PC-9 (cell line): Measurements from ENCODE around the gene OBSCN. TPM values are rescaled to one million over a fixed set of nuclear protein-coding genes. Genes with fewer than 3 reads are reported as not detected.

Experiments used
- BruUV-seq: library from RNA; stranded (reverse); fragments of 400-500 nt; replicated peaks from 2 replicates; lab custom pipeline; 2021; lab: Mats Ljungman, UMichigan
- CTCF ChIA-PET: fragments of 300-600 bp; sonication (Branson Sonifier 250); formaldehyde crosslinking; loops from one replicate; lab custom pipeline; 2022; ENCODE audit warnings: antibody characterized with exemption; lab: Charles Lee
- POLR2A ChIA-PET: fragments of 300-600 bp; sonication (Branson Sonifier 250); formaldehyde crosslinking; loops from one replicate; lab custom pipeline; 2022; ENCODE audit warnings: antibody characterized with exemption; ENCODE audit not compliant: unreplicated experiment; lab: Charles Lee
- DNase-seq, 2 experiments: peaks; one replicate each; pipeline versions ENCODE4 v3.0.0 to v3.0.0-alpha.2; 2015 to 2022; ENCODE audit warnings: mixed read lengths in 1 of 2
- H2AFZ ChIP-seq: fragments of 200-600 bp; sonication (generic); 2 replicates; pipeline ENCODE4 v1.8.1; 2017; ENCODE audit warnings: antibody characterized with exemption
- H3F3A ChIP-seq: fragments of 200-600 bp; sonication (generic); 2 replicates; pipeline ENCODE4 v1.8.1; 2017; ENCODE audit warnings: antibody characterized with exemption, mild to moderate bottlenecking, low read depth; ENCODE audit not compliant: insufficient read depth
- H3K27ac ChIP-seq: fragments of 200-600 bp; sonication (generic); 2 replicates; pipeline ENCODE4 v1.6.1; 2016; ENCODE audit warnings: mixed run types
- H3K27me3 ChIP-seq: fragments of 200-600 bp; sonication (generic); 2 replicates; pipeline ENCODE4 v1.6.1; 2016; ENCODE audit warnings: low read depth, mixed run types; ENCODE audit not compliant: insufficient read depth
- H3K36me3 ChIP-seq: fragments of 200-600 bp; sonication (generic); 2 replicates; pipeline ENCODE4 v1.6.1; 2016; ENCODE audit warnings: low read depth, mixed run types
- H3K4me1 ChIP-seq: fragments of 200-600 bp; sonication (generic); replicated peaks from 2 replicates; pipeline ENCODE4 v1.6.1; 2016; ENCODE audit warnings: mixed run types; ENCODE audit not compliant: insufficient read depth
- H3K4me2 ChIP-seq: fragments of 200-600 bp; sonication (generic); 2 replicates; pipeline ENCODE4 v1.6.1; 2017; ENCODE audit warnings: mixed run types
- H3K4me3 ChIP-seq: fragments of 200-600 bp; sonication (generic); 2 replicates; pipeline ENCODE4 v1.6.1; 2016; ENCODE audit warnings: mixed run types
- H3K79me2 ChIP-seq: fragments of 200-600 bp; sonication (generic); 2 replicates; pipeline ENCODE4 v1.6.1; 2017; ENCODE audit warnings: low read depth, mixed run types
- H3K9me2 ChIP-seq: fragments of 200-600 bp; sonication (generic); 2 replicates; pipeline ENCODE4 v1.8.1; 2017; ENCODE audit warnings: mild to moderate bottlenecking; ENCODE audit not compliant: insufficient read depth
- H3K9me3 ChIP-seq: fragments of 200-600 bp; sonication (generic); 2 replicates; pipeline ENCODE4 v1.8.1; 2016; ENCODE audit warnings: low read depth; ENCODE audit not compliant: insufficient read depth
- H4K20me1 ChIP-seq: fragments of 200-600 bp; sonication (generic); 2 replicates; pipeline ENCODE4 v1.8.1; 2017; ENCODE audit not compliant: insufficient read depth
- EZH2 ChIP-seq: fragments of 200-600 bp; sonication (generic); IDR thresholded peaks from 2 replicates; pipeline ENCODE4 v1.8.0; 2017; ENCODE audit warnings: antibody characterized with exemption, low read depth
- intact Hi-C: fragments of 100-400 bp; cut with micrococcal nuclease; formaldehyde crosslinking; loops from one replicate; pipeline ENCODE4 v1.10.0; 2022; ENCODE audit not compliant: unreplicated experiment
- total RNA-seq: library from RNA; stranded (reverse); gene quantifications from 2 replicates; pipeline ENCODE4 v1.2.3, GENCODE V29; 2021
- TF ChIP-seq, protein P1 (sequence below): fragments of 200-600 bp; sonication (generic); conservative IDR thresholded peaks from 2 replicates; pipeline ENCODE4 v1.6.1; 2017; ENCODE audit warnings: mixed run types, antibody characterized with exemption, mild to moderate bottlenecking, moderate library complexity

Gene OBSCN
- total RNA-seq, 1 experiment from 2014 or later, result 62.9 TPM

DNA sequence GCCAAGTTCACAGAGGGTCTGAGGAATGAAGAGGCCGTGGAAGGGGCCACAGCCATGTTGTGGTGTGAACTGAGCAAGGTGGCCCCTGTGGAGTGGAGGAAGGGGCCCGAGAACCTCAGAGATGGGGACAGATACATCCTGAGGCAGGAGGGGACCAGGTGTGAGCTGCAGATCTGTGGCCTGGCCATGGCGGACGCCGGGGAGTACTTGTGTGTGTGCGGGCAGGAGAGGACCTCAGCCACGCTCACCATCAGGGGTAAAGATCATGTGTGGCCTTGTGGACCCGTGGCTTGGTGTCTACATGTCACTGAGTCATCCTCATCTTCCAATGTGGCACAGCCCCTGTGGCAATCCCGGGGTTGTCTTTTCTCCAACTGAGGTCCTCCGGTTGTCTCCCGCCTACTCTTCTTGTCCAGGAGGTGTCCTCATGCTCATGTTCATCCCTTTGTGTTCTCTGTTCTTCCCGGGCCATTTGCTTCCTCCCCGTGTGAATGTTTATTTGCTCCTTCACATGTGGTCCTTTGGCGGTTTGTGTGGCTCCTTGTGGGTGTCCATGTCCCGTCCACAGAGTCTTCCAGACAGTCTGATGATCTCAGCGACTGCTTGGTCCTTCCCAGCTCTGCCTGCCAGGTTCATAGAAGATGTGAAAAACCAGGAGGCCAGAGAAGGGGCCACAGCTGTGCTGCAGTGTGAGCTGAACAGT lies 84.2 kb downstream of the OBSCN start:
- no peaks in the 10 kb centered on the region for H3K27me3 ChIP-seq
- no peaks in the 10 kb centered on the region for H3F3A ChIP-seq
- H3K4me2 ChIP-seq, result no peak overlapping the region
- DNase-seq, result no peak
- no peaks in the 10 kb centered on the region for H3K36me3 ChIP-seq
- H3K9me3 ChIP-seq, result peaks cover 5% of the 10 kb centered on the region
- no peaks in the 10 kb centered on the region for H3K9me2 ChIP-seq
- no peaks in the 10 kb centered on the region for H3K4me1 ChIP-seq
- H2AFZ ChIP-seq, result no peak overlapping the region
- ChIA-PET CTCF (no interaction called here), POLR2A (no interaction called here)
- intact Hi-C loops, result no loop called here
- H3K4me3 ChIP-seq, result no peak overlapping the region
- H3K79me2 ChIP-seq, result no peaks in the 10 kb centered on the region
- TF ChIP-seq, protein P1, sequence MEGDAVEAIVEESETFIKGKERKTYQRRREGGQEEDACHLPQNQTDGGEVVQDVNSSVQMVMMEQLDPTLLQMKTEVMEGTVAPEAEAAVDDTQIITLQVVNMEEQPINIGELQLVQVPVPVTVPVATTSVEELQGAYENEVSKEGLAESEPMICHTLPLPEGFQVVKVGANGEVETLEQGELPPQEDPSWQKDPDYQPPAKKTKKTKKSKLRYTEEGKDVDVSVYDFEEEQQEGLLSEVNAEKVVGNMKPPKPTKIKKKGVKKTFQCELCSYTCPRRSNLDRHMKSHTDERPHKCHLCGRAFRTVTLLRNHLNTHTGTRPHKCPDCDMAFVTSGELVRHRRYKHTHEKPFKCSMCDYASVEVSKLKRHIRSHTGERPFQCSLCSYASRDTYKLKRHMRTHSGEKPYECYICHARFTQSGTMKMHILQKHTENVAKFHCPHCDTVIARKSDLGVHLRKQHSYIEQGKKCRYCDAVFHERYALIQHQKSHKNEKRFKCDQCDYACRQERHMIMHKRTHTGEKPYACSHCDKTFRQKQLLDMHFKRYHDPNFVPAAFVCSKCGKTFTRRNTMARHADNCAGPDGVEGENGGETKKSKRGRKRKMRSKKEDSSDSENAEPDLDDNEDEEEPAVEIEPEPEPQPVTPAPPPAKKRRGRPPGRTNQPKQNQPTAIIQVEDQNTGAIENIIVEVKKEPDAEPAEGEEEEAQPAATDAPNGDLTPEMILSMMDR, result no peak
- no peak for TF ChIP-seq EZH2
- H4K20me1 ChIP-seq, result no peaks in the 10 kb centered on the region
- H3K27ac ChIP-seq, result no peak overlapping the region
- BruUV-seq, result no TSS peak

DNA sequence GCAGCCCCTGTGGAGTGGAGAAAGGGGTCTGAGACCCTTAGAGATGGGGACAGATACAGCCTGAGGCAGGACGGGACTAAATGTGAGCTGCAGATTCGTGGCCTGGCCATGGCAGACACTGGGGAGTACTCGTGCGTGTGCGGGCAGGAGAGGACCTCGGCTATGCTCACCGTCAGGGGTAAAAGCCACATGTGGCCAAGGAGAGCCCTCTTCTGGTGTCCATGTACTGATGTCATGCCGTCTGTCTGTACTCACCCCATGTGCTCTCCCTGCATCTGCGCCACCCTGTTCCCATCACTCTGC lies 84.7 kb downstream of the OBSCN start:
- Histone ChIP-seq H3K4me1 (no peaks in the 10 kb centered on the region), H2AFZ (no peak overlapping the region), H3K27me3 (no peaks in the 10 kb centered on the region), H3K4me3 (no peak overlapping the region), H3K9me2 (no peaks in the 10 kb centered on the region), H3K27ac (no peak overlapping the region), H3K4me2 (no peak overlapping the region), H3K36me3 (no peaks in the 10 kb centered on the region), H4K20me1 (no peaks in the 10 kb centered on the region), H3K9me3 (peaks cover 10% of the 10 kb centered on the region), H3K79me2 (no peaks in the 10 kb centered on the region), H3F3A (no peaks in the 10 kb centered on the region)
- ChIA-PET CTCF (no interaction called here), POLR2A (no interaction called here)
- no peak for DNase-seq
- no TSS peak for BruUV-seq
- no peak for TF ChIP-seq EZH2
- TF ChIP-seq, protein P1, result no peak
- intact Hi-C loops, result no loop called here

GRCh38 chr1:228293393-228293792 lies 85.5 kb downstream of the OBSCN start:
- no TSS peak for BruUV-seq
- CTCF ChIA-PET, result no interaction called here
- POLR2A ChIA-PET, result no interaction called here
- Histone ChIP-seq H3K9me2 (no peaks in the 10 kb centered on the region), H3K9me3 (peaks cover 11% of the 10 kb centered on the region), H3F3A (no peaks in the 10 kb centered on the region), H3K27me3 (no peaks in the 10 kb centered on the region), H3K4me2 (no peak overlapping the region), H3K4me3 (no peak overlapping the region), H3K36me3 (no peaks in the 10 kb centered on the region), H3K27ac (no peak overlapping the region), H4K20me1 (no peaks in the 10 kb centered on the region), H3K4me1 (no peaks in the 10 kb centered on the region), H3K79me2 (no peaks in the 10 kb centered on the region), H2AFZ (no peak overlapping the region)
- no peak for DNase-seq
- intact Hi-C loops, result no loop called here
- no peak for TF ChIP-seq EZH2
- TF ChIP-seq, protein P1, result no peak
